CMK (cell line): ENCODE results near the gene TUBGCP6.

ENCODE experiments used
- DNase-seq: peaks from one replicate; pipeline ENCODE4 v3.0.0-alpha.2; 2010; ENCODE audit warnings: low read depth

Gene TUBGCP6

DNA sequence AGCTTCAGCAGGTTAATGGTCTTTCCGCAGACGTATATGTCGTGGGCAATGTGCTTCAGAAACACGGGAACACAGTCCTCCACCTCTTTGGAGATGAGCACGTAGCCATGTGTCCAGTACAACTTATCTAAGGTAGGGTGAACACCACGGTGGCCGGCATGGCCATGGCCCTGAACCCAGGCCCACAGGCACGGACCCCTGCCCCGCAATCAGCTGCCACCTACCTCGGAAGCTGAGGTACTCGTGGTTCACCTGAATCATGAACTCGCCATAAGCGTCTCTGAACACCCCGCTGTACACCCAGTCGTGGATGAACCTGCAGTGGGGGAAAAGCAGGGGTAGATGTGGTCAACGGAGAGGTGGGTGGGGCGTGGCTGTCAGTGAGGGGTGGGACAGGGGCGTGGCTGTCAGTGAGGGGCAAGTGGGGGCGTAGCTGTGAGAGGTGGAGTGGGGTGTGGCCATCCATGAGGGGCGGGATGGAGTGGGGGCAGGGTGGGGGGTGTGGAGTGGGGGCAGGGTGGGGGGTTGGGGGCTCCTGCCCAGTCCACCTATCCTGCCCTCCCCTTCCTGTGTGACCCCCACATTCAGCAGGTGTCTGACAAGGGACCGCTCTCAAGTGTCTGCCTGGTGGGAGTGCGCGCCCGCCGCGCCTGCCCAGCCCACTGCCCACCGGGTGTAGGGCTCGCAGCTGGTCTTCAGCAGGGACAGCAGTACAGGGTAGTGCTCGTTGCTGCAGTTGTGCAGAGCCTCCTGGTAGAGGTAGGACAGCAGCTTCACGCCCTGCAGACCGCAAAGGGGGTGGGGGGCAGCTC, 18.6 kb downstream of the TUBGCP6 start:
- no peak for DNase-seq

DNA sequence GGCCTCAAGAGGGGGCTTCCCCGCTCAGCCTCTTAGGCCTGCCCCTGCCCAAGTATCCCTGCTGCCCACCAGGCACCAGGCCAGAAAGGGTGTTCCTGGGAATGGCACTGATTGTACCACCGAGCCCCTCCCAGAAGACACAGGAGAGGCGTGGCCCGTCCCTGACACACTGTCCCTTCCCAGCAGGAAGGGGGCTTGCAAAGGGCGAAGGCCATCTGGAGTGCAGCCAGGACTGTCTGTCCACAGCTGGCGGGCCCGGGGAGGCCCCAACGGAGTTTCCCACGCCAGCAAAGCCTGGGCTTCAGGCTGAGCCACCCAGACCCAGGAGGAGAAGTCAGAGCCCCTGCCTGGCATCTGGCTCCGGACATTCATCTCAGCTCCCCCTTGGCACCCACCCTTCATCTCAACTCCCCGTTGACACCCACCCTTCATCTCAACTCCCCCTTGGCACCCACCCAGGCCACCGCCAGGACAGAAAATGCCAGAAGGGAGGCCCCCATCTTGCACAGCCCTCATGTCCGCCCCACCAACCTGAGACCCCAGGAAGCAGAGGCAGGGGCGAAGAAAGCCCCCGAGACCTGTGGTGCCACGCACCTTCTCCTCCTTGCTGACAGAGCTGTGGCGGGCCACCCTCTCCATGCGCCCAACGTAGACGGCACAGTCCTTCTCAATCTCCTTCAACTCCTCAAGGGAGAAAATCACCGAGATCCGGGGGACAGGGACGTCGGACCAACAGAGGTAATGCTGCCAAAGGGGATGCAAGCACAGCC, 19.4 kb downstream of the TUBGCP6 start:
- DNase-seq, result no peak

DNA sequence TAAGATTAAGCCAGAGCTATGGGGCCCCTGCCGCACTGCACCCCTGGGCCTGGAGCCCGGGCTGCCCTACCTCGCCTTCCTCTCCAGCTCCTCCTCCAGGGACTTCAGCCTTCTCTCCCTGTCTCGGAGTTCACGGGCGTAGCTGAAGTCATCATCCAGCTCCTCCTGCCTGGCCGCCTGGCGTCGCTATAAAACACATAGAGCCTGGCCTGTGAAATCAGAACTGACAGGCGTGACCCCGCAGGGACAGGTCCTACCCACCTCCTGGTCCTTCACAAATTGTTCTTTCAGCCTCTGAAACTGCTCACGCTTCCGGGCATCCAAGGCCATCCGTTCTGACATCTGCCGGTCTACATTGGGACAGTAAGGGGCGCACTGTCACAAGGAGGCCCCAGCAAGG, 20.8 kb downstream of the TUBGCP6 start:
- no peak for DNase-seq

DNA sequence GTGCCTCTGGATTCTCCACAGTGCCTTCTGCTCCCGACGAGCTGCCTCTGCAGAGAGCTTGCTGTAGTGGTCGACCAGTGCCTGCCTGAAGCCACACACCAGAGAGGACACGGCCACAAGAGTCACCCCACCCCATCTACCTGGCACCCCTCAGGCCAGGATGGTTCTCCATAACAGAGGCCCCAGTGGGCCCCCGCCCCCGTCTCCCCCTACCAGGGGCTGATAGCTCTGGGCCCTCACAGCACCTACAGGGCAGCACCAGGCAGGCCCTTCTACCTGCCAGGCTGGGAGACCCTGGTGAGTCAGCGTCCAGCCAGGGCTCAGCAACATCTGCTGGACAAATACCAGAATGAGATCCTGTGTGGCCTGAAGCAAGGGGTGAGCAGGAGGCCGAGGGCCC, 22.3 kb downstream of the TUBGCP6 start:
- DNase-seq, result no peak

DNA sequence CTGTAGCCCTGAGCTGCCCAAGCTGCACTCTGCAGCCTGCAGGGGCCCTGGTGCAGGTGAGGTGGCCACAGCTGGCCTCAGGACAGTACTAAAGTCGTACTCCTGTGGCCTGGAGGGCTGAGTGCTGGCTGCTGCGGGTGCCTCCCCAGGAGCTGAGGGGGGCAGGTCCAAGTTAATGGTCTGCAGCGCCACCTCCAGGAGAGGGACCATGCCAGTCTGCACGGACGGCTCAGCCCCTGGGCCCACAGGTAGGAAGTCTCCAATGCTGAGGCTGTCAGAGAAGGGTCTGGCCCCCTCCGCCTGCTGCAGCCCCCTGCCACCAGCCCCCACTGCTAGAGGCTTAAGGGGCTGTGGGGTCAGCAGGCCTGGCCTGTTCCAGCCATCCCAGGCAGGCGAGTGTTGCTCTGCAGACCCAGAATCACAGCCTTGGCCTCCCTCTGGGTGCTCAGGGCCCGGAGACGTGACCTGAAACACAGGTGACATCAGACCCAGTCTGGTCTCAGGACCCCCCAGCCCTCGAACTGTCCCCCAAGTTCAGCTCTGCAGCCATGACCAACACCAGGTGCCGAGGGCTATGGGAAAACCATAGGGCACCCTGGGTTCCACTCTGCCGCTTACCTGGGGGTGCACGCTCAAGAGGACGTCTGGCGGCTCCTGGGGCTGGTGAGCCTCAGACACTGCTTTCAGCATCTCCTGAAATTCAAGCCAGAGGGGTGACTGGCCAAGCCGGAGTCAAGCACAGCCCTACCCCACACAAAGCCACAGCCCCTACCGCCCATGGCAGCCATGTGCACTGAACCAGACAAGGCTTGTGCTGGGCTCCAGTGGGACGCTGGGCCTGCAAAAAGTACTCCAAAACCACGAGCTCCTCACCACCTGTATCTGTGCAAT, 23.2 kb downstream of the TUBGCP6 start:
- no peak for DNase-seq

DNA sequence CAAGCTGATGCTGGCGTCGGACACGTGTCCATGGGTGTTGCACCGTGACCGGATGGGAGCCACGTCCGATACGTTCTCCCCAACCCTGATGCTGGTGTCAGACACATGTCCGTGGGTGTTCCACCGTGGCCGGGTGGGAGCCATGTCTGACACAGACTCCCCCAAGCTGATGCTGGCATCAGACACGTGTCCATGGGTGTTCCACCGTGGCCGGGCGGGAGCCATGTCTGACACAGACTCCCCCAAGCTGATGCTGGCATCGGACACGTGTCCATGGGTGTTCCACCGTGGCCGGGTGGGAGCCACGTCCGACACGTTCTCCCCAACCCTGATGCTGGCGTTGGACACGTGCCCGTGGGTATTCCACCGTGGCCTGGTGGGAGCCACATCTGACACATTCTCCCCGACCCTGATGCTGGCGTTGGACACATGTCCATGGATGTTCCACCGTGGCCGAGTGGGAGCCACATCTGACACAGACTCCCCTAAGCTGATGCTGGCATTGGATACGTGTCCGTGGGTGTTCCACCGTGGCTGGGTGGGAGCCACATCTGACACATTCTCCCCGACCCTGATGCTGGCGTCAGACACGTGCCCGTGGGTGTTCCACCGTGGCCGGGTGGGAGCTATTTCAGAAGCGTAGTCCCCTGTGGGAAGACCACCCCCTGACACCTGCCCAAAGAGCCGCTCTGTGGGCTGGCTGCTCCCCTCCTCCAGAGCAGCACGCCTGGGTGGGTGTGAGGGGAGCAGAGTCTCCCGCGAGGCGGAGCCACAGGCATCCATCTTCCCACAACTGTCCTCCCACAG, 24.0 kb downstream of the TUBGCP6 start:
- DNase-seq, result no peak

DNA sequence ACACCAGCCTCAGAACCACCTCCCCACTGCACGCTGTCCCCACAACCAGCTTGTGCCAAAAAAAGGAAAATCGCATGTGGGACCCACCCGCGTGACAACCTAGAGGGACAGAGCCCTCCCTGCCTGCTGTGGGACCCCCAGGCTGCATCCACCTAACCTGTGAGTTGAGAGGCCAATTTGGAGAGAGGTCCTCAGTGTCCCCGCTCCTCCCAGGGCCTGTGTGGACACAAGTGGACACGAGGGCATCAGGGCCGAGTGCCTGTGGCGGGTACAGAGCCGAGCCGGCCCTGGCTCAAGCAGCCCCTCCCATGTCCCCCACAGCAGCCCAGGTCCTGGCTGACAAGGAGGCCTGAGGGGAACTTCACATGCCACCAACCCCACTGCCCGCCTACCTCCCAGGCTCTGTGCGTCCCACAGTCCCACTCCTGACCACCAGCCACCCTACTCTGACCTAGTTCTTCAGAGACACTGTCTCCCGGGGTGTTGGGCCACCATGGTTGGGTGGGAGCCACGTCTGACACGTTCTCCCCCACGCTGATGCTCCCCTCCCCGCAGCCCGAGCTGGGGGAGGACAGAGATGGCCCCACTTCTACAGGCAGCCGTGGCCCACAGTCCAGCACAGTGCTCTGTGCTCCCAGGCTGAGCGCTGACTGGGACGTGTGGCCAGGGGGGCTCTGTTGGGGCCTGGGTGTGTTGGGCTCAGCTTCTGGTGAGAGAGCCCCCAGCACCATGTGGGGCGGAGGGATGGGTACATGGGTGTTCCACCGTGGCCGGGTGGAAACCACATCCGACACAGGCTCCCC, 24.8 kb downstream of the TUBGCP6 start:
- no peak for DNase-seq

DNA sequence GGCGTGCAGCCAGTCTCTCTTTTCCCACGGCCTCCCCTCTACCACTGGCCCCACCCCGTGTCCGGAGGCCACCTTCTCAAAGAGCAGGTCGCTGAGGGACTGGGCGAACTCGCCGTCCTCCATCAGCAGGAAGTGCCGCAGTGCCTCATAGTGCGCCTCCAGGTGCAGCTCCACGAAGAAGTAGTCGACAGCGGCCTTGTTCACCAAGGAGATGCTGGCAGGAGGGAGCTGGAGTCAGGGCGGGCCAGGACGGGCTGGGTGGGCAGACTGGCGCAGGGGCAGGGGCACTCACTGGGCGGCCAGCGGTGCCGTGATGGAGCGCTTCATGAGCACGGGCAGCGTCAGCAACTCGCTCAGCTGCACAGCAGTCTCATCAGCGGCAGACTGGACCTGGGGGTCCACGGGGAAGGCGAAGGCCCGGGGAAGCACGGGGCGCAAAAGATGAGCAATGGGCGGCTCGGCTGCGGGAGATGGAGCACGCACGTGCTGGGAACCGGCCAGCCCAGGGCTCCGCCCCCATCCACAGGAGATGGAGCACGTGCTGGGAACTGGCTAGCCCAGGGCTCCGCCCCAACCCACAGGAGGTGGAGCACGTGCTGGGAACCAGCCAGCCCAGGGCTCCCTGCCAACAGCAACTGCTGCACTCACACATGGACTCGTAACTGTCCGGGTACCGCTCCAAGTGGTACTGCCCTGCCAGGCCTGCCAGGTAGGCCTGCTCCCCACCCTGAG, 25.7 kb downstream of the TUBGCP6 start:
- DNase-seq, result no peak

DNA sequence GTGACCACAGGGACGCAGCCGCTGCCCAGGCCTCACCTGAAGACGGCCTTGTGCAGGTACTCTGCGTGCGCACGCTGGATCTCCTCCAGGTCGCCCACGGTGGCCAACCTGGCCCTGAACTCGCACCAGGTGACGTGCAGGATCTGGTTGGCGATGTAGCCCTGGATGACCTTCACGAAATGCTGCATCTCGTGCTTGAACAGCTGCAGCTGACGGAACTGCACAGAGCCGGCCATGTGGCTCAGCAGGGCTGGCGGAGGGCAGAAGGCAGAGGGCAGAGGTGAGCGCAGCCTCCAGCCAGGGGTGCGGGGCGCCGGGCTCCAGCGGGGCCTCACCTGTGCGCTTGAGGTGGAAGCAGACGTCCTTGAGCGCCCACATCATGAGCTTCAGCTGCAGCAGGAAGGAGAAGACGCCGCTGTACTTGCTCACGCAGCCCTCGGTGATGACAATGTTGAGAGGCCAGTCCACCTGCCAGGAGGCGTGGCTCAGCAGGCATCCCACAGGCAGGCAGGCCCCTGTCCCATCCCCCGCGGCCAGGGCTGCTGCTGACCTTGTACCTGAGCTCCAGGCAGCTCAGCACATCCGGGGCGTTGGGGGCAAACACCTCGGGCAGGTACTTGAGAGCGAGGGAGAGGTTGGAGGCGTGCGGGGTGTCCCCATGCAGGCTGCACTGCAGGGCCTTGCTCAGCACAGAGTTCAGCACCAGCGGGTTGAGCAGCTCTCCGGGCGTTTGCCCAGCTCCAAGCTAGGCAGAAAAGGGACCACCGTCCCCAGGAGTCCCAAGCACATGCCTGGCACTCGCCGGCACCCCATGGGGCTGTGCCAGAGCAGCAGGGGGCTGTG, 26.4 kb downstream of the TUBGCP6 start:
- DNase-seq, result no peak

DNA sequence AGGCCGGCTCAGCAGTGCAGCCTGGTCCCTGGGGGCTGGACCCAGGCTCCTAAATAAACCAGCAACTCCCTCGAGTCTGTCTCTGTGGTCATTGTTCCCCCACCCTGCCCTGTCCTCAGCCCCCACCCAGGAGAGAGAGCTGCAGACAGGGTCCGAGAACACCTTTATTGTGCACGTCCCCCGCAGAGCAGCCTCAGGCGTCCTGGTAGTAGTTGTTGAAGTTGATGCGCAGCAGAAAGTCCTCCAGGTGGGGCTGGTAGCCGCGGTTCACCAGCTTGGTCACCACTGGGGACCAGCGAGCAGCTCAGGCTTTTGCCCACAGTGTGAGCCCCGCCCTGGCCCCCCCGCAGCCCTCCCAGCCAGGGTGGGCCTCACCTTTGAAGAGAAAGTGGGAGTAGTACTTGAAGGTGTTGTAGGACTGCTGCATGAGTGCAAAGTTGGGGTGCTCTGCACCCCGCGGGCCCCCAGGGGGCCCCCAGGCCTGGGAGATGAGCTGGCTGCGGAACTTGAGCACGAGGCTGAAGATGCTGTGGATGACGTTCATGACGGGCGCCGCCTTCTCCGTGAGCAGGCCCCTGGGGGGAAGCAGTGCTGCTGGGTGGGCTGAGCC, 27.2 kb downstream of the TUBGCP6 start:
- DNase-seq, result no peak

DNA sequence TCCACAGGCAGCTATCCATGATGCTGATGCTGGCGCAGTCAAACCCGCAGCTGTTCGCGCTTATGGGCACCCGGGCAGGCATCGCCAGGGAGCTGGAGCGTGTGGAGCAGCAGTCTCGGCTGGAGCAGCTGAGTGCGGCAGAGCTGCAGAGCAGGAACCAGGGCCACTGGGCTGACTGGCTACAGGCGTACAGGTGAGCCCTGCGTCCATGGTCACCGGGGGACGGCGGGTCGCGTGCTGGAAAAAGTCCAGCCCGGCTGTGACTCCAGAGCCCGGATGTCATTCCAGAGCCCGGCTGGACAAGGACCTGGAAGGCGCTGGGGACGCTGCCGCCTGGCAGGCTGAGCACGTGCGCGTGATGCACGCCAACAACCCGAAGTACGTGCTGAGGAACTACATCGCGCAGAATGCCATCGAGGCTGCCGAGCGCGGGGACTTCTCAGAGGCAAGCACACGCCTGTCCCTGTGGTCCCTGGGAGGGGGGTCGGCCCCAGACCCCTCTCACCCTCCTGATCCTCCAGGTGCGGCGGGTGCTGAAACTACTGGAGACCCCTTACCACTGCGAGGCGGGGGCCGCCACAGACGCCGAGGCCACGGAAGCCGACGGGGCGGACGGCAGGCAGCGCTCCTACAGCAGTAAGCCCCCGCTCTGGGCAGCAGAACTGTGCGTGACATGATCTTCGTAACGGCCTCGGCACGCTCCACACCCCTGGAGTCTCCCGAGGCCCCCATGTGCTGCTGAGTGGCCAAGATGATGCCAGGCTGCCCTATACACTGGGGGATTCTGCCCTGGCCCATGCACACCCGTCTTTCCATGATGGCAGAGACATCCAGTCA, 27.9 kb downstream of the TUBGCP6 start:
- DNase-seq, result no peak

DNA sequence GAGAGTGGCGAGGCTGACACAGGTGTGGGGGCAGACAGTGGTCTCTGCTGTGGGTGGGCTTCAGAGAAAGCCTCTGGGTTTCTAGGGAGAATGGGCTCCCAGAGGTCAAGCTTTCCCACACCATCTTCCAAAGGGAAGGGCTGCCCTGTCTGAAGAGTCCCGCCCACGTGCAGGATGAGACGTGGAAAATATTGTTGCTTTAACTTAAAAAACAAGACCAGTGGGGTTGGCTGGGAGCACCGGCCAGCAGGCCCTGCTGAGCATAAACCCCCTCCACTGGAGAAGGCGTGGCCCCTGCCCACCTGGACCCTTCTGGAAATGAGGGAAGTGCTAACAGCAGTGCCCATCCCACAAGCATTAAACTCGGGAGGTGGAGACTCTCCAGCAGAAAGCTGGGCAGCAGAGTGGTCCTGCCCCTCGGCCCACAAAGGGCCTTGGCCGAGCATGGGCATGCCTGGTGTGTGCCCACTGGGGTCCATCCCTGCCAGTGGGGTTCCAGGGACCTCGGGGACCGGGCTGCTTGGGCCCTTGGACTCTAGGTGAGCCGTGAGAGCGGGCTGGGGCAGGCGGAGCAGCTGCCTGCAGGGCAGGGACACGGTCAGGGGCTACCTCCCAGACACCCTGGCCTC, 28.7 kb downstream of the TUBGCP6 start:
- no peak for DNase-seq

DNA sequence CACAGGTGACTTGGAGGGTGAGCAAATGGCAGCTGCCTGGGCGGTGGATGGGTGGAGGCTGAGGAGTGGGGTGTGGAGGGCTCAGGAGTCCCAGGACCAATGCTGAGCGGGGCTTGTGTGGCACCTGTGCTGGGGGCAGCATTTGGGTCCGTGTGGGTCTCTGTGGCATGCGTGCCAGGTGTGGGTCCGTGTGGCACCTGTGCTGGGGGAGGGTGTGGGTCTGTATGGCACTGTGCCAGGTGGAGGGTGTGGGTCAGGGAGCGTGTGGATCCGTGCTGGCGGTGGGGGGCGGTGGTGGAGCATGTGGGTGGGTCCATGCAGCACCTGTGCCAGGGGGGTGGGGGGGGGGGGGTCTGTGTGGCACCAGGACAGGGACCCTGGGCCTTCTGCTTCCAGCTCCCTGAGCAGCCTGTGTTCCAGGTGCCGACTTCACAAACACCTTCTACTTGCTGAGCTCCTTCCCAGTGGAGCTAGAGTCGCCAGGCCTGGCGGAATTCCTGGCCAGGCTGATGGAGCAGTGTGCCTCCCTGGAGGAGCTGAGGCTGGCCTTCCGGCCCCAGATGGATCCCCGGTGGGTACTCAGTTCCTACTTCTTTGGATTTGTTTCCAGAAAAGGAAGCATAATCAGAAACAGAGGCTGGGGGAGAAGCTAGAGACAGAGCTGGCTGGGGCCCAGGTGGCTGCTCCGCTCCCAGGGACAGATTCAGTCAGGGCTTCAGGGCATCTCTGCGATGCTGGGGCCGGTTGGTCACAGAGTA, 29.3 kb downstream of the TUBGCP6 start:
- DNase-seq, result no peak

DNA sequence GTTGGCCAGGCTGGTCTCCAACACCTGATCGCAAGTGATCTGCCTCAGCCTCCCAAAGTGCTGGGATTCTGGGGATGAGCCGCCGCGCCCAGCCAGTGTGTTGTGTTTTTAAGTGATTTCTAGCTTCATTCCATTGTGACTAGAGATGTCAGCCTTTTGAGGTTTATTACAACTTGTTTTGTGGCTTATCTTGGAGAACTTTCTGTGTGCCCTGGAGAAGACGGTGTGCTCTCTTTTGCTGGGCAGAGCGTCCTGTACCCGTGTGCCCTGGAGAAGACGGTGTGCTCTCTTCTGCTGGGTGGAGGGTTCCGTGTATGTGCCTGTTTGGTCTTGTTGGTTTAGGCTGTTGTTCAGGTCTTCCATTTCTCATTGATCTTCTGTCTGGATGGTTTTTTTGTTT, 31.6 kb downstream of the TUBGCP6 start:
- DNase-seq, result no peak

DNA sequence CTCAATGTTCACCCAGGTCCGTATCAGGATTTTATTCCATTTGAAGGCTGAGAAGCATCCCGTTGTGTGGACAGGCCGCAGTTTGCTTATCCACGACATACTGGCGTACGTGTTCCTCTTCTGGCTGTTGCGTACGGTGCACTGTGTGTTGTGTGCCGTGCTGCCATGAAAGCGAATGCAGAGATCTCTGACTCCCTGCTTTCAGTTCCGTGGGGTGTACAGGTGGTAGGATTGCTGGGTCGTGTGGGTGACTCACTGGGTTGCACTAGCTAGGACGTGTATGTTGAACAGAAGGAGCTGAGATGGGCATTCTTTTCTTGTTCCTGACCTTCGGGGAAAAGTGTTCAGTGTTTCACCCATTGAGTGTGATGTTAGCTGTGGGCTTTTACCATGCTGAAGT, 33.7 kb downstream of the TUBGCP6 start:
- no peak for DNase-seq

DNA sequence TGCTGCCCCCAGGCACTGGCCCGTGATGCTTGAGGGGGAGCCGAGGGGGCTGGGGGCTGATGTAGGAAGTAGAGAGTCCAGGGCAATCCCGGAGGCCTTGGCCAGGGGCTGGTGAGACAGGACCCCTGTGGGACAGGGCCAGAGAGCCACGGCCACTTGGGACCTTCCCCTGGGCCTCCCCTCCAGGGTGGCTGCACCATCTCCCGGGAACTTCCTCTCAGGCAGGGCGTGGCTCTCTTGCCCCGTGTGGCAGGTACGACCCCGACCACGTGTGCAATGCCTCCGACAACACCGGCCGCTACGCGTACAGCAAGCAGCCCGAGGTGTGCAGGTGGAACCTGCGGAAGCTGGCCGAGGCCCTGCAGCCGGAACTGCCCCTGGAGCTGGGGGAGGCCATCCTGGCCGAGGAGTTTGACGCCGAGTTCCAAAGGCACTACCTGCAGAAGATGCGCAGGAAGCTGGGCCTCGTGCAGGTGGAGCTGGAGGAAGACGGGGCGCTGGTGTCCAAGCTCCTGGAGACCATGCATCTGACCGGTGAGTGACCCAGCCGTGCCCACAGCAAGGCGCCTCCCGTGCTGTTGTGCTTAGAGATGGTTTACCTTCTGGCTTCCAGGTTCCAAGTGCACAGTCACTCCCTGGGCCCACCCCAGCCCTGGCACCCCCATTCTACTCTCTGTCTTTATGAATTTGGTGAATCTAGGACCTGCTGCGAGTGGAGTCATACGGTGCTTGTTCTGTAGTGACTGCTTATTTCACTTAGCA, 34.3 kb downstream of the TUBGCP6 start:
- DNase-seq, result no peak
